ENCODE results near the gene ZMYM2. TPM values are rescaled to one million over a fixed set of nuclear protein-coding genes. Genes with fewer than 3 reads are reported as not detected.

Gene ZMYM2
- total and polyA plus RNA-seq, 7 donors: 10.4 to 70.3 (median 64.6) TPM

- DNase-seq: no peak
- no peak overlapping the region for H3K4me3 ChIP-seq
- WGBS, 2 donors: 51 to 68% methylated on average over 4 of the region's 4 CpGs
- H3K4me1 ChIP-seq: peaks cover 0 to 25% (median 2%) of the 10 kb centered on the region in 4 donors
- intact Hi-C loops (cut with DNase I): no loop called here
- H3K27ac ChIP-seq: no peak overlapping the region
- TF ChIP-seq EP300 (IDR thresholded peaks at IDR 0.05) (no peak), POLR2AphosphoS5 (IDR thresholded peaks at IDR 0.05) (no peak), CTCF (IDR thresholded peaks at IDR 0.05) (no peak), POLR2A (IDR thresholded peaks at IDR 0.05) (no peak)
- H3K9me3 ChIP-seq: no peaks in the 10 kb centered on the region
- peaks cover 0 to 48% (median 16%) of the 10 kb centered on the region in 4 donors for H3K36me3 ChIP-seq
- no peaks in the 10 kb centered on the region for H3K27me3 ChIP-seq
Observed at GRCh38 chr13:20001366-20002190, 43.1 kb downstream of the ZMYM2 start.

- no peak overlapping the region for H3K4me3 ChIP-seq
- intact Hi-C loops (cut with DNase I): no loop called here
- H3K9me3 ChIP-seq: no peaks in the 10 kb centered on the region
- H3K27me3 ChIP-seq: no peaks in the 10 kb centered on the region
- TF ChIP-seq POLR2A (IDR thresholded peaks at IDR 0.05): no peak
- no peak for TF ChIP-seq EP300 (IDR thresholded peaks at IDR 0.05)
- no peak for TF ChIP-seq POLR2AphosphoS5 (IDR thresholded peaks at IDR 0.05)
- no peak for TF ChIP-seq CTCF (IDR thresholded peaks at IDR 0.05)
- H3K27ac ChIP-seq: no peak overlapping the region
- DNase-seq: no peak
- H3K4me1 ChIP-seq: peaks cover 0 to 25% (median 2%) of the 10 kb centered on the region in 4 donors
- WGBS, 2 donors: 51 to 52% methylated on average over 3 of the region's 3 CpGs
- H3K36me3 ChIP-seq: peaks cover 2 to 56% (median 21%) of the 10 kb centered on the region in 4 donors
Observed at GRCh38 chr13:20002787-20003186, 44.3 kb downstream of the ZMYM2 start.

GRCh38 chr13:20006206-20006605 lies 47.7 kb downstream of the ZMYM2 start:
- no peak overlapping the region for H3K27ac ChIP-seq

GRCh38 chr13:20015763-20016162 lies 57.2 kb downstream of the ZMYM2 start:
- intact Hi-C loops (cut with DNase I): no loop called here
- Histone ChIP-seq H3K27ac (no peak overlapping the region), H3K27me3 (no peaks in the 10 kb centered on the region), H3K4me3 (no peak overlapping the region), H3K9me3 (peaks cover 0 to 13% (median 2%) of the 10 kb centered on the region in 4 donors), H3K36me3 (peaks cover 0 to 66% (median 5%) of the 10 kb centered on the region in 4 donors), H3K4me1 (no peaks in the 10 kb centered on the region)
- WGBS, 2 donors: 99% methylated on average over 2 of the region's 2 CpGs
- TF ChIP-seq CTCF (IDR thresholded peaks at IDR 0.05) (no peak), POLR2AphosphoS5 (IDR thresholded peaks at IDR 0.05) (no peak), EP300 (IDR thresholded peaks at IDR 0.05) (no peak), POLR2A (IDR thresholded peaks at IDR 0.05) (no peak)
- no peak for DNase-seq

More at GRCh38 chr13:20006206-20006605, 47.7 kb downstream of the ZMYM2 start:
- DNase-seq: no peak
- Histone ChIP-seq H3K4me3 (no peak overlapping the region), H3K36me3 (peaks cover 10 to 83% (median 30%) of the 10 kb centered on the region in 4 donors), H3K4me1 (peaks cover 0 to 18% (median under 1%) of the 10 kb centered on the region in 4 donors), H3K27me3 (no peaks in the 10 kb centered on the region), H3K9me3 (no peaks in the 10 kb centered on the region)
- TF ChIP-seq POLR2AphosphoS5 (IDR thresholded peaks at IDR 0.05) (no peak), CTCF (IDR thresholded peaks at IDR 0.05) (no peak), POLR2A (IDR thresholded peaks at IDR 0.05) (no peak), EP300 (IDR thresholded peaks at IDR 0.05) (no peak)
- 90 to 97% methylated on average over 1 of the region's 1 CpG for WGBS, 2 donors
- intact Hi-C loops (cut with DNase I): no loop called here
